ENCODE measurements around the gene HTR1E.

HTR1E gene

DNA sequence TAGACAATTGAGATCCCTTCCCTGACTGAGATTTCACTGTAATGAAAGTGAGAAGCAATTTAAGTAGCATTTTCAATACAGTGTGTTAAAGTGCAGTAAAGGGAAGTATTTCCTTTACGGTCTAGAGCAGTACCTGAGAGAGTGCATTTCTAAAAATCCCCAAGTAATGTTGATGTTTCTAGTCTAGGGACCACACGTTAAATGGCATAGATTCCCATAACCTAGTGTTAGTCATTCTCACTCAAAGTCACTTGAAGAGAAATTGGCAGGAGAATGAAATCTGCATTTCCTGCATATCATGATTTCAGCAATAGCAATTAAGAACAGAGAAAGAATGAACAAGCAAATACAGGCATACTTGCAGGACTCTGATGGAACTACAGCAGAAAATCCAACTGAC is 89.7 kb downstream of the HTR1E start:
- Histone ChIP-seq H3K4me1 (no peaks in the 10 kb centered on the region), H3K27me3 (no peaks in the 10 kb centered on the region), H3K36me3 (no peaks in the 10 kb centered on the region), H3K9me3 (no peaks in the 10 kb centered on the region), H3K4me3 (no peak overlapping the region), H3K27ac (no peak overlapping the region)
- no peak for DNase-seq
- intact Hi-C loops (cut with DNase I; ENCODE audit: low total_unique reads), result no loop called here
- TF ChIP-seq, protein P1, sequence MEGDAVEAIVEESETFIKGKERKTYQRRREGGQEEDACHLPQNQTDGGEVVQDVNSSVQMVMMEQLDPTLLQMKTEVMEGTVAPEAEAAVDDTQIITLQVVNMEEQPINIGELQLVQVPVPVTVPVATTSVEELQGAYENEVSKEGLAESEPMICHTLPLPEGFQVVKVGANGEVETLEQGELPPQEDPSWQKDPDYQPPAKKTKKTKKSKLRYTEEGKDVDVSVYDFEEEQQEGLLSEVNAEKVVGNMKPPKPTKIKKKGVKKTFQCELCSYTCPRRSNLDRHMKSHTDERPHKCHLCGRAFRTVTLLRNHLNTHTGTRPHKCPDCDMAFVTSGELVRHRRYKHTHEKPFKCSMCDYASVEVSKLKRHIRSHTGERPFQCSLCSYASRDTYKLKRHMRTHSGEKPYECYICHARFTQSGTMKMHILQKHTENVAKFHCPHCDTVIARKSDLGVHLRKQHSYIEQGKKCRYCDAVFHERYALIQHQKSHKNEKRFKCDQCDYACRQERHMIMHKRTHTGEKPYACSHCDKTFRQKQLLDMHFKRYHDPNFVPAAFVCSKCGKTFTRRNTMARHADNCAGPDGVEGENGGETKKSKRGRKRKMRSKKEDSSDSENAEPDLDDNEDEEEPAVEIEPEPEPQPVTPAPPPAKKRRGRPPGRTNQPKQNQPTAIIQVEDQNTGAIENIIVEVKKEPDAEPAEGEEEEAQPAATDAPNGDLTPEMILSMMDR (IDR thresholded peaks at IDR 0.05), result no peak

DNA sequence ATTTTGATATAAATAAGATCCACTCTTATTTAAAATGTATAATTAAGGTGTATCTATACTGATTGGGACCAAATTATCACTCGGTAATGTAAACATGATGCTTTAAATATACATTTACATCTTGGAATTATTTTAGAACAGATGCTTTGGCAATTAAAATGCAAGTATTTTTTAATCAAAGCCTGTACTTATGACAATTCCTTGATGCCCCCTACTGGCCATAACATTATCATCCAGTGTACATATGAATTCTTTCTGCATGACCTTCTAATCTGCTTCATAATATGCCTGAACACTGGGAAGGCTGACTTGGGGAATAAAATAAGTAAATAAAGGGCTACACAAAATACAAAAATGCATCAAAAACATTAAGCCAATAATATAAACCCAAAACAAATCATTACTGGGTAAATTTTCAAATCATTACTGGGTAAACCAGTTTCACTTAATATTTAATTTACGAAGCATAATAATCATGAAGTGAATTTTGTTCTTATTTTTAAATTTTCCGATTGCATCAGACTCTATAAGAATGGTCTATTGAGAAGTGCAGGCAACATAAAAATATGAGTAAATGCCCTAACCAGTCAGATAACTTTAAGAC is 92.5 kb downstream of the HTR1E start:
- intact Hi-C loops (cut with DNase I; ENCODE audit: low total_unique reads), result no loop called here
- TF ChIP-seq, protein P1 (IDR thresholded peaks at IDR 0.05), result peak in 1 of 2 experiments; percentile 35
- DNase-seq, result no peak
- Histone ChIP-seq H3K27ac (no peak overlapping the region), H3K36me3 (no peaks in the 10 kb centered on the region), H3K9me3 (no peaks in the 10 kb centered on the region), H3K4me1 (no peaks in the 10 kb centered on the region), H3K4me3 (no peak overlapping the region), H3K27me3 (no peaks in the 10 kb centered on the region)

DNA sequence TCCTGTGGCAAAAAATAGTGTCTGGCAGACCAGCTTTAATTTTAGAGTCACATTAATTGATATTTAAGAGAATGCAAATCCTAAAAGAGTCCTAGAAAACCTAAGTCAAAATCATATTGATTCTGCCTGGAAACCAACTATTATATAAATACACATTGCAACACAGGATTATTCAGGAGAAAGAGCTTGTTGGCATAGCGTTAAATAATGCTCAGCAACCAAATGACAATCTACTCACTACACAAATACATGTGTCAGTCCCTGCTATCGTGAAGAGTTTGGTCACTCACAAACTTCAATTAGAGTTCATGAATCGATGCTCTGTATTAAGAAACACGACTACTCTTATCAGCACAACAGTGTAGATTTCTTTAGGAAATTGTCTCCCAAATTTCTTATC is 103.4 kb downstream of the HTR1E start:
- Histone ChIP-seq H3K9me3 (peaks cover 0 to 8% (median 5%) of the 10 kb centered on the region in 3 donors), H3K4me3 (no peak overlapping the region), H3K27me3 (no peaks in the 10 kb centered on the region), H3K36me3 (no peaks in the 10 kb centered on the region), H3K27ac (no peak overlapping the region), H3K4me1 (no peaks in the 10 kb centered on the region)
- no peak for DNase-seq
- TF ChIP-seq, protein P1 (IDR thresholded peaks at IDR 0.05), result no peak
- intact Hi-C loops (cut with DNase I; ENCODE audit: low total_unique reads), result no loop called here

DNA sequence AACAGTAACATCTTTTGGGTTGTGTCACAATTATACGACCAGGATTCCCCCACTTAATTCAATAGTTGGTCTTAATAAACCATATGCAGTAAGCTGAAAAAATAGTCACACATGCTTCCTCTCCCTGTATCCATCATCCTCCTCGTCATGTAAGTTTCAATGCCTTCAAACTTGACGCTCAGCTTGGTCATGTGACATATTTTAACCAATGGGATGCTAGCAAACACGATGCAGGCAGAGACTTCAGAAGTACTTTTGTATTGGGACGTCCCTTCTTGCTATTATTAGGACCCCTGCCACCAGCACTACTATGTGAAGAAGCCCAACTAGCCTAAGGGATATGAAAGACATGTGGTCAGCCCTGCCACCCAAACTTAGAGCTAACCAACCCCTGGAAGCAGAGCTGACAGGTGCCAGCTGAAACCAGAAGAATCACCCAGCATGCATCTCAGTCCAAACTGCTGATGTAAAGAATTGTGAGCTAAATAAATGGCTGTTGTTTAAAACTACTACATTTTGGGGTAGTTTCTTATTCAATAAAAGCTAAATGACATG is 108.3 kb downstream of the HTR1E start:
- DNase-seq, result no peak
- TF ChIP-seq, protein P1 (IDR thresholded peaks at IDR 0.05), result no peak
- Histone ChIP-seq H3K4me3 (no peak overlapping the region), H3K27ac (no peak overlapping the region), H3K9me3 (peaks cover 0 to 8% (median 5%) of the 10 kb centered on the region in 3 donors), H3K4me1 (no peaks in the 10 kb centered on the region), H3K27me3 (no peaks in the 10 kb centered on the region), H3K36me3 (no peaks in the 10 kb centered on the region)
- intact Hi-C loops (cut with DNase I; ENCODE audit: low total_unique reads), result no loop called here

DNA sequence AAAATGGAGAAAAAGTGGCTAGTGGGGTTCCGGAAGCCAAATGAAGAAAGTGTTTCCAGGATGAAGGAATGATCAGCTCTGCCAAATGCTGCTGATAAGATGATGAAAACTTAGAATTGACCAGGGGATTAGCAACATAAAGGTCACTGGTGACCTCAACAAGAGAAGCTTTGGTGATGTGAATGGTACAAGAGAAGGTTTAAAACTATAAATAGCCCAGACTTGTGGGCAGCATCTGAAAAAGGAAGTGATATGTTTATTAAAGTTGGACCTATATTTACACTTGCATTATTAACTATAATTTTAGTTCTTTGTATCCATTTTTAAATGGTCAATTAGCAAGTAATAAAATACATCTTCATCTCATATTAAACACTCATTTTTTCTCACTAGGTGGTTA is 112.5 kb downstream of the HTR1E start:
- Histone ChIP-seq H3K4me1 (no peaks in the 10 kb centered on the region), H3K4me3 (no peak overlapping the region), H3K27ac (no peak overlapping the region), H3K9me3 (no peaks in the 10 kb centered on the region), H3K36me3 (no peaks in the 10 kb centered on the region), H3K27me3 (no peaks in the 10 kb centered on the region)
- intact Hi-C loops (cut with DNase I; ENCODE audit: low total_unique reads), result no loop called here
- DNase-seq, result no peak
- TF ChIP-seq, protein P1 (IDR thresholded peaks at IDR 0.05), result no peak

Data from tibial artery (tissue), 4 donors.